Stimulated activated effector memory CD8-positive, alpha-beta T cell treated with anti-CD3 and anti-CD28 coated beads, Interleukin-12 subunit alpha, Interleukin-12 subunit beta, amount 100 ng/mL, for 72 hours (primary cell): ENCODE data around the gene PALD1.

ENCODE experiments used
- ATAC-seq: fragments of 150-1000 bp; cut with Tn5 transposase; 2 replicates; pipeline ENCODE4 v1.10.0; 2021
- DNase-seq, 2 donors: peaks; one replicate each; pipeline ENCODE4 v3.0.0; 2021 to 2022; ENCODE audit warnings: low spot score in 2 of 2
- H3K27ac Mint-ChIP-seq: one replicate; pipeline ENCODE4 v1.8.0; 2022; ENCODE audit warnings: mild to moderate bottlenecking, mixed read lengths
- H3K36me3 Mint-ChIP-seq: one replicate; pipeline ENCODE4 v1.8.0; 2022; ENCODE audit warnings: mild to moderate bottlenecking, mixed read lengths
- H3K4me1 Mint-ChIP-seq: one replicate; pipeline ENCODE4 v1.8.0; 2022; ENCODE audit warnings: mixed read lengths
- H3K4me3 Mint-ChIP-seq: one replicate; pipeline ENCODE4 v1.8.0; 2022; ENCODE audit warnings: mild to moderate bottlenecking, mixed read lengths
- H3K9me3 Mint-ChIP-seq: one replicate; pipeline ENCODE4 v1.8.0; 2022; ENCODE audit warnings: mixed read lengths

PALD1 gene

GRCh38 chr10:70584366-70584765 is 105.8 kb downstream of the PALD1 start:
- H3K4me1 Mint-ChIP-seq, result peaks cover 55% of the 10 kb centered on the region
- H3K27ac Mint-ChIP-seq, result no peak overlapping the region
- no peak for ATAC-seq
- no peaks in the 10 kb centered on the region for H3K9me3 Mint-ChIP-seq
- no peak for DNase-seq
- H3K36me3 Mint-ChIP-seq, result no peaks in the 10 kb centered on the region
- H3K4me3 Mint-ChIP-seq, result no peak overlapping the region

- H3K4me3 Mint-ChIP-seq, result no peak overlapping the region
- ATAC-seq, result no peak
- peaks cover 55% of the 10 kb centered on the region for H3K4me1 Mint-ChIP-seq
- DNase-seq, result no peak
- no peaks in the 10 kb centered on the region for H3K9me3 Mint-ChIP-seq
- no peak overlapping the region for H3K27ac Mint-ChIP-seq
- no peaks in the 10 kb centered on the region for H3K36me3 Mint-ChIP-seq
Observed at GRCh38 chr10:70584909-70585544, 106.5 kb downstream of the PALD1 start.

- Mint-ChIP-seq H3K4me1 (peaks cover 58% of the 10 kb centered on the region), H3K36me3 (no peaks in the 10 kb centered on the region), H3K27ac (peak overlapping the region; percentile 87), H3K4me3 (no peak overlapping the region), H3K9me3 (no peaks in the 10 kb centered on the region)
- ATAC-seq (no peak), DNase-seq (no peak)
Observed at GRCh38 chr10:70585578-70586169, 107.1 kb downstream of the PALD1 start.

DNA sequence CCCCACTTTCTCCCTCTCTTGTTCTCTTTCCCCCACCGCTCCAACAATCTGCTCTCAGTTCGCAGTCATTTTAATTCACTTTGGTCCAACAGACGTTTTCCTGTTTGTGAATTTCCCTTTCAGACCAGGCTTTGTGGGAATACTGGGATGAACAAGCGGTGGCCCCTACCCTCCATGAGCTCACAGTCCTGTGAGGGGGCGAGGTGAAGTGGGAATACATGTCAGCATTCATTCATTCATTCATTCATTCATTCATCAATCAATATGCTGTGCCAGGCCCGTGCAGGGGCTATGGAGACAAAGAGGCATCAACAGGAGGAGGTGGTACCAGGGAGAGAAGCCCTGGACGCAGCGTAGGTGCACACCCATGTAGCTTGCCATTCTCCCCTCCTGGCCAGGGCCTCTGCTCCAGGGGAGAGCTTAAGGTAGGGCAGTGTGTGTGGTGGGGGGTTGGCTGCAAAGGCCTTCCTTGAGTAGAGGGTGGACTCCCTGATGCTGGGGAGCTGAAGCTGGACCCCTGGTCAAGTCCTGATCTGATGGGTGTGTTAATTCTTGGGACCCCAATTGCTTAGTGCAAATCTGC is 107.9 kb downstream of the PALD1 start:
- DNase-seq (no peak), ATAC-seq (no peak)
- peak overlapping the region; percentile 31 for H3K4me3 Mint-ChIP-seq
- H3K27ac Mint-ChIP-seq, result peak overlapping the region; percentile 87
- no peaks in the 10 kb centered on the region for H3K36me3 Mint-ChIP-seq
- H3K9me3 Mint-ChIP-seq, result no peaks in the 10 kb centered on the region
- peaks cover 66% of the 10 kb centered on the region for H3K4me1 Mint-ChIP-seq

- DNase-seq (no peak), ATAC-seq (peak; percentile 93)
- Mint-ChIP-seq H3K36me3 (peaks cover 6% of the 10 kb centered on the region), H3K27ac (peak overlapping the region; percentile 87), H3K4me3 (peak overlapping the region; percentile 31), H3K9me3 (no peaks in the 10 kb centered on the region), H3K4me1 (peaks cover 71% of the 10 kb centered on the region)
Observed at GRCh38 chr10:70587045-70587658, 108.6 kb downstream of the PALD1 start.

DNA sequence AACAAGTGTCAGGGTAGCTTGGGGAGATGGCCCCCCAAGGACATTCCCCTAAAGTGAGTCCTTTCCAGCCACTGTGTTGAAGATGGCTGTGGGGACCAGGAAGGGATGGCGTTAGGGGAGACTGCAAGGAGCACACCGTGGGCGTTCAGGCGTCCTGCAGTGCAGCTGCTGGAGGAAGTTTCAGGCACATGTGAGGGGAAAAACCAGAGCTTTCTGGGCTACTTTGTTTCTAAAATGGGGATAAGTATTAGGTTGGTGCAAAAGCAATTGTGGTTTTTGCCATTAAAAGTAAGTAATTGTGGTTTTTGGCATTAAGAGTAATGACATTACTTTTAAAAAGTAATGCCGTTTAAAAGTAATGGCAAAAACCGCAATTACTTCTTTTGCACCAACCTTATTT is 109.7 kb downstream of the PALD1 start:
- Mint-ChIP-seq H3K9me3 (no peaks in the 10 kb centered on the region), H3K4me3 (no peak overlapping the region), H3K36me3 (peaks cover 15% of the 10 kb centered on the region), H3K27ac (no peak overlapping the region), H3K4me1 (peaks cover 82% of the 10 kb centered on the region)
- no peak for ATAC-seq
- no peak for DNase-seq

GRCh38 chr10:70588859-70589570 is 110.4 kb downstream of the PALD1 start:
- ATAC-seq (no peak), DNase-seq (no peak)
- Mint-ChIP-seq H3K4me3 (no peak overlapping the region), H3K4me1 (peaks cover 90% of the 10 kb centered on the region), H3K9me3 (no peaks in the 10 kb centered on the region), H3K27ac (peak overlapping the region; percentile 1), H3K36me3 (peaks cover 20% of the 10 kb centered on the region)

GRCh38 chr10:70589762-70590654 is 111.4 kb downstream of the PALD1 start:
- Mint-ChIP-seq H3K27ac (peak overlapping the region; percentile 1), H3K4me1 (peaks cover 98% of the 10 kb centered on the region), H3K9me3 (no peaks in the 10 kb centered on the region), H3K36me3 (peaks cover 29% of the 10 kb centered on the region), H3K4me3 (no peak overlapping the region)
- ATAC-seq (no peak), DNase-seq (no peak)

GRCh38 chr10:70590655-70591416 is 112.3 kb downstream of the PALD1 start:
- no peaks in the 10 kb centered on the region for H3K9me3 Mint-ChIP-seq
- H3K36me3 Mint-ChIP-seq, result peaks cover 37% of the 10 kb centered on the region
- ATAC-seq, result peak; percentile 5
- no peak overlapping the region for H3K4me3 Mint-ChIP-seq
- no peak for DNase-seq
- peak overlapping the region; percentile 88 for H3K27ac Mint-ChIP-seq
- peaks cover 98% of the 10 kb centered on the region for H3K4me1 Mint-ChIP-seq

DNA sequence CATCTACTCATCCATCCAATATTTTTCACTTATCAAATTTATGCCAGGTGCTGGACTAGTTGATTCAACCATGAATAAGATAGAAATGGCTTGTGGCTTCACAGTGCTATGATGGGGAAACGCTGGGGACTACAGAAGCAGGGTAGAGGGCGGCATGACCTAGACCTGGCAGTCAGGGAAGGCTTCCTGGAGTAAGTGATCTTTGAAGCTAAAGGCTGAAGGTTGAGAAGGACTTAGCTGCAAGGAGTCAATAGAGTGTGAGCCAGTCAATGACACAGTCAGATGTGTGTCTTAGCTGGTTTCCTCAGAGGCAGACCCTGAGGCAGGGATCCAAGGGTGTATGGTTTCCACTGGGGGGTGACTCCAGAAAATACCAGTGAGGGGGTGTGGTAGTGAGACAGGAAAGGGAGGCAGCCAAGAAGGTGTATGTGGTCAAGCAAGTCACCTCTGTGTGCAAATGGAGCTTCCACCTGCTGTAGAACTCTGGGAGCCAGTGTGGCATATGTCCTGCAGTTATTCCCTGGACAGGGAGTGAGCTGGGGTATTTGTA is 113.7 kb downstream of the PALD1 start:
- H3K27ac Mint-ChIP-seq, result peak overlapping the region; percentile 88
- ATAC-seq (peak; percentile 4), DNase-seq (no peak)
- H3K4me1 Mint-ChIP-seq, result peaks cover 97% of the 10 kb centered on the region
- peaks cover 51% of the 10 kb centered on the region for H3K36me3 Mint-ChIP-seq
- H3K4me3 Mint-ChIP-seq, result no peak overlapping the region
- no peaks in the 10 kb centered on the region for H3K9me3 Mint-ChIP-seq

DNA sequence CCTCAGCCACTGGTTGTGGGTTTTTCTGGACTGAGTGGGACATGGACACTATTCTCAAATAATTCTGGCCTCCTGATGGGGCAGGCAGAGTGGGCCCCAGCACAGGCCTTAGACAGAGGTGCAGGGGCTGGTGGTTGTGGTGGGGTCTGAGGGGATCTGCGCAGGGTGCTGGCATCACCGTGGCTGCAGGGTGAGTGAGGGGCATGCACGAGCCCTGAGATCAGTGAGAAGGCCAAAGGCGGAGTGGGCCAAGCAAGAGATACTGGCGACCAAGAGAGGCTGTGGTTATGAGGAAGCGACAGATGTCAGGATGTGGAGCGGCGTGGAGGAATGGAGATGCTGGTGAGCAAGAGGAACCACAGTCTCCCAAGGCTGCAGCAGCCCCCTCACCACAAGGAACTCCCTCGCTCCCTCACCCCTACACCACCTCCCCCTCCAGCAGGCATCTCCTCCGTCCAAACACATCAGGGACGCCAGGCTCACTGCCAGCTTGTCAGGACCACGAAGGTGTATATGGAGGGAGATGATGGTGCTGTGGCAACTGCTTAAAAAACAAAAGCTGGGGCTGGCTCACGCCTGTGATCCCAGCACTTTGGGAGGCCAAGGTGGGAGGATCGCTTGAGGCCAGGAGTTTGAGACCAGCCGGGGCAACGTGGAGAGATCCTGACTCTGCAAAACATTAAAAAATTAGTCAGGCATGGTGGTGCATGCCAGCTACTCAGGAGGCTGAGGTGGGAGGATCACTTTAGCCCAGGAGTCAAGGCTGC is 114.4 kb downstream of the PALD1 start:
- Mint-ChIP-seq H3K4me1 (peaks cover 98% of the 10 kb centered on the region), H3K4me3 (no peak overlapping the region), H3K9me3 (no peaks in the 10 kb centered on the region), H3K36me3 (peaks cover 58% of the 10 kb centered on the region), H3K27ac (peak overlapping the region; percentile 88)
- ATAC-seq (no peak), DNase-seq (no peak)

GRCh38 chr10:70593513-70593890 is 114.9 kb downstream of the PALD1 start:
- DNase-seq (no peak), ATAC-seq (no peak)
- Mint-ChIP-seq H3K4me1 (peaks cover 98% of the 10 kb centered on the region), H3K27ac (peak overlapping the region; percentile 88), H3K4me3 (no peak overlapping the region), H3K9me3 (no peaks in the 10 kb centered on the region), H3K36me3 (peaks cover 64% of the 10 kb centered on the region)

- Mint-ChIP-seq H3K27ac (peak overlapping the region; percentile 88), H3K36me3 (peaks cover 70% of the 10 kb centered on the region), H3K4me3 (no peak overlapping the region), H3K4me1 (peaks cover 98% of the 10 kb centered on the region), H3K9me3 (no peaks in the 10 kb centered on the region)
- DNase-seq, result no peak
- ATAC-seq, result peak; percentile 64
Observed at GRCh38 chr10:70594161-70594560, 115.6 kb downstream of the PALD1 start.
